HEK293 (cell line): ENCODE data around the gene CD93.

Experiments used
- ZNF202 ChIP-seq: fragments of 450-650 bp; formaldehyde crosslinking; IDR thresholded peaks from 2 replicates; pipeline ENCODE4 v1.5.1; 2016; ENCODE audit warnings: missing biosample characterization, missing genetic modification characterization, borderline replicate concordance
- ZNF777 ChIP-seq: fragments of 450-650 bp; formaldehyde crosslinking; IDR thresholded peaks from 2 replicates; pipeline ENCODE4 v1.5.1; 2017; ENCODE audit warnings: missing biosample characterization, missing genetic modification characterization, borderline replicate concordance

GRCh38 chr20:23072892-23073586 is 13.1 kb downstream of the CD93 start:
- TF ChIP-seq ZNF202 = no peak
- no peak for TF ChIP-seq ZNF777
